Activated CD8-positive, alpha-beta memory T cell treated with anti-CD3 and anti-CD28 coated beads, Interleukin-2, amount 50 U/mL, for 1 hour (primary cell): ENCODE data around the gene DYNC1I1.

Source experiments
- DNase-seq: peaks from one replicate; pipeline ENCODE4 v3.0.0-alpha.2; 2020; ENCODE audit errors: extremely low read depth

DYNC1I1 gene

DNA sequence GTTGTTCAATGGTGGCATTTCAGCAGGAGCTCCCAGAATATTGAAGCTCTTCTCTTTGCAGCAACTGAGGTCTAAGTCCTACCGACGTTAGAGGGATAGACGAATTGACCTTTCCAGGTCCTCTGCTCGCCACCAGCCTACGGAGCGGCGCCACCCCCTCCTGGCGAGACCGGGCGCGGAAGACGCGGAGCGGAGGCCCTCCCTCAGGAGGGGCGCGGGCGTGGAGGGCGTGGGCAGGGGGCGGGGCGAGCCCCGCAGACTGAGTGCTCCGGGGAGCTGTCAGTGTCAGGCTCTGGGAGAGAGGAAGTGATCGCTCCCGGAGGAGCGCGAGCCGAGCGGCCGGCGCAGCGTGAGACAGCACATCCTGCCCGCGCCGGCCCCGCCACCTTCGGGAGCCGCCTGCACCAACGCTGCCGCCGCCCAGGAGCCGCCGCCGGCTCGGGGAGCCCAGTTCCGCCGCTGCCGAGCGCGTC, at the start of gene DYNC1I1:
Gene DYNC1I1 (plus strand): TSS at position 257 of the 473 bp plus-strand sequence. CDS start 32,176 bp downstream, outside the sequence.
- no peak for DNase-seq

DNA sequence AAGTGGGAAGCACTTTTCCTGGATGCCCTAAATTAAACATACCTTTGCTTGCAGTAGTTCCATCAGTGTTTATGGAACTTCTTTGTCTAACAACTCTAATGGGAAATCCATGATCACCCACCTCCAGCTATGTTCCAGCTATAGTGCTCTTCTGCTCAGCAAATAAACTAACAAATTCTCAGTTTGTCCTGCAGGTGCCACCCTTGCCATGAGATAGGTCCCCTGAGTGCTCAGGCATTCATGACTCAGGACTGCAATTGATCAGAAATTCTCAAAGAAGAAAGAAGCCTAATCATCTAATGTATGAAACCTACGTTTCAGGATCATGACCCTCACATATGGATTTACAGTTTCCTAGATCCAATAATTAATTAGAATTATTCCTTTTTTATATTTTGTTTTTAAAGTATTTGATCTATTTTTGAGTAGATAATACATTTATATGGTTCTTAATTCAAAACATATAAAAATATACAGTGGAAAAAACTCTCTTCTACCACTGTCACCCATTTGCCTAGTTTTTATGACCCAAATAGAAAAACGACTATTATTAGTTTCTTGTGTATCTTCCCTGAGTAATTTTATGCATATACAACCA, 48.7 kb upstream of the DYNC1I1 start:
- no peak for DNase-seq

DNA sequence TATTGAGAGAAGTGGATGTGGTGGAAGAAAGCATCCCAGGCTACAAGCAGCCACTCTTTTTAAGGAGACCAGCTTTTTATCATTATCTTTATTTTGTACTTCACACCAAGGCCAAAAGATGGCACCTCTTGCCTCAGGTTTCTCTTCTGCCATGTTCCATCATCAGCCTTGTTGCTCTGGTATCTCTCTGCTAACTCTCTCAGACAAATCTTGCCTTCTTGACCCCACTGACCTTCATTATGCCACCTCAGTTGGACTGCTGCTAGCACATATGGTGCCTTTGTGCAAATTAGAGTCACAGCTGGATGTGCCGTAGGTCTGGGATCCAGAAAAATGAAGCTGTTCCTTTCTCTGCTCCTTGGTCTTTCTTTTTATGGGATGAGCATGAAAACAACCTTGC, 47.1 kb upstream of the DYNC1I1 start:
- no peak for DNase-seq

DNA sequence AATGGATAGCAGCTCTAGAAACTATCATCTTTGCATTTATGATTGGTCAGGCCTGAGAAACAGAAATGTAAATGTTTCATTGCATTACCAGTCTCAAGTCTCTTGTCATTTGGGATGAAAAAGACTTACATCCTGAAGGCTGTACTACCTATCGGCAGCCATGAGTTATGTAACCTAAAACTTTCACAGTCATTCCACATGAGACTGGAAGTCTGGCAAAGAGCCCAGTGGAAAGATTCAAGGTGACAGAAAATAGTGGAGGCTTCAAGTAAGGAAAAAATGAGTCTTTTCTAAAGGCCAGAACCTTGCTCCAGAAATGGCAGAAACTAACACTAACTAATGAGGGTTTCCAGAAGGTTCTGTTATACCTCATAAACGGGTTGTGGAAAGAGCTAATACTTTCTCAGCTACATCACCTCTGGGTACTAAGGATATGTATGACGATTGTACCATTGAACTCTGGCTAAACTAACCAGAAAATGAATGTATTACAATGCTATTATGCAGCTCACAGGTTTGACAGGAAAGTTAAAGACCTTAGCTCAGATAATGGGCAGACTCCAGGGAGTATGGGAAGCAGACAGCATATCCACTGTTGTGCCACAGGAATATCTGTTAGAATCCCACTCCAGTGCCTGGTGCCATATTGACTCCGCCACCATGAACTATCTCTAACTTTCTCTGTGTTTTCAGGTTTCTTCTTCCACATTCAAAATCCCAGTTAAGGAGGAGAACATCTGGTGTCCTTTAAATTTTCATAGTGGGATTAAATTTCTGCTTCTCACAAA, 41.7 kb upstream of the DYNC1I1 start:
- no peak for DNase-seq

DNA sequence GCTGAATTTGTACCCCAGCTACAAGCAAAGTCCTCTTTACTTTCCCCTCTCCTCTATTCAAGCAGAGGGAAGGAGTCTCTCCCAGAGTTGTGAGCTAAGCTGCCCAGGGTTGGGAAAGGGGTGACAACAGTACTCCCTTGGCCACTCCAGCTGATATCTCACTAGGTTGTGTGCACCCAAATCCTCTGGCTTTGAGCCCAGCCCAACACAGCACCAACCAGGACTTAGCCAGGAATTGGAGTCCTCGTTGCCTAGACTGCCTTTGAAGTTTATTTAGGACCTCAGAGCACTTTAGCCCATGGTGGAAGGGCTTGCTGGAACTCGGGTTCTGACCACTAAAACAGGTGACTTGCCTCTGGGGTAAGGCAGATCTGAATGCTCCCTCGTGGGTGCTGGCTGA, 35.7 kb upstream of the DYNC1I1 start:
- DNase-seq = no peak

DNA sequence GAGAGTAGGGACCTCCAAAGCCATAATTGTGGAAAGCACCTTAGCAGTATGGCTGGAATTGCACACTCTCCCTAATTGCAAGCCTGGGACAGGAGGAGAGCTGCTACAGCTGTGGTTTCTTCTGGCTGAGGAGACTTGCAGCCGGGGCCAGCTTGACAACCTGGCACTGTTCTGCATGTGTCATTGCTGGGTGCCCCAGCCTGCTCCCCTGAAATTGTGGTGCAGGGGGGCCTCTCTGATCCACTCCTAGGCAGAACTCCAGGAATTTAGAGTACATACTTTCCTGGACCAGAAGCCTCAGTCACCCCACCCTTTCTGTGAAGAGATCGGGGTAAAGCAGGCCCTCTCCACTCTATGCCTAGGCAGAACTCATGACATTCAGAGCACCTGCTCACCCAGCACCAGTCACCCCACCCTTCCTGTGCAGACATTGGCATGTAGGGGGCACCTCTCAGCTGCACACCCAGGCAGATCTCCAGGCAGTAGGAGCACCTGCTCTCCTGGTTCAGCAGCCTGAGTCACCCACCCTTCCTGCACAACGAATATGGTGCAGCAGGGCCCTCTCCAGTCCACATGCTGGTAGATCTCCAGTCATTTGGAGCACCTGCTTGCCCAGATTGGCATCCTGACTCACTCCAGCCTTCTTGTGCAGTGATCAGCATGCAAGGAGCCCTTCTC, 34.4 kb upstream of the DYNC1I1 start:
- DNase-seq = no peak

DNA sequence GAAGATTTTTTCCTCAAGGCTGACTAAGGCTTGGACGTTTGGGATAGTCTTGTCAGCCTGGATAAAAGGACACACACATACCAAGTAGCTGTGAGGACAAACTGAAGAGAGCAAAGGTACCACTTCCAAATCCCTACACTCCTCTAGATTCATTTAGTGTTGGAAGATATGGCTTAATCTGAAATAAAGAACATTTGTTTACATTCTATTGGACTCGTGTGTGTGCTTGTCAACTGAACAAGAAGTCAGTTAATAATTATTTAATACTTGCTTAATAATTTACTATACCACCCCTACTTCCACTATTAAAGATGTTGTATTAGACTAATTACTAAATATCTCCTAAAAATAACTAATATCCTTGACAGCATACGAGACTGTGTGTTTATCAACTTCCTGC, 23.3 kb upstream of the DYNC1I1 start:
- DNase-seq = no peak

DNA sequence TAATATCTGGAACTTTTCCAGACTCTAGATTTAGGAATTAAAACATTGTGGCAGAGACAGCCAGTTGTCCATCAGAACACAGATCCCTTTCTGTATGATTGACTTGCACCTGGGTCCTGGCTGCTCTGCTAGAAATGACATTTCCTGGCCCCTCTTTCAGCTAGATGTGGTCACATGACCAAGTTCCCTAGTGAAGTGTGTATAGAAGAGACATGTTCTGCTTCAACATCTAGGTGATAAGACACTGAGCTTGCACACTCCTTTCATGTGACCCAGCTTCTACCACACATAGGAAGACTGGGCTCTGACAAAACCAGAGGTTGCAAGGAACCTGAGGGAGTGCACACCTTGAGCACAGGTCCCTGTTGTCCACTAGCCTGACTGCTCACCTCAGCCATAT, 22.8 kb upstream of the DYNC1I1 start:
- no peak for DNase-seq

DNA sequence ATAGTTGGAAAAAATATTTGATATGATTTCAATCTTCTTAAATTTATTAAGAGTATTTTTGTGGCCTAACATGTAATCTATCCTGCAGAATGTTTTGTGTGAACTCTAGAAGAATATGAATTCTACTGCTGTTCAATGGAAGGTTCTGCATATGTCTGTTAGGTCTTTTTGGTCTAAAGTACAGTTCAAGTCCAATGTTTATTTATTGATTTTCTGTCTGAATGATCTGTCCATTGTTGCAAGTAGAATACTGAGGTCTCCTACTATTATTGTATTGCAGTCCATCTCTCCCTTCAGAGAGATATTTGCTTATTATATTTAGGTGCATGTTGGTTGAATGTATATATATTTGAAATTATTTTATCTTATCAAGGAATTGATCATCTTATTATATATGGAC, 18.9 kb upstream of the DYNC1I1 start:
- no peak for DNase-seq

DNA sequence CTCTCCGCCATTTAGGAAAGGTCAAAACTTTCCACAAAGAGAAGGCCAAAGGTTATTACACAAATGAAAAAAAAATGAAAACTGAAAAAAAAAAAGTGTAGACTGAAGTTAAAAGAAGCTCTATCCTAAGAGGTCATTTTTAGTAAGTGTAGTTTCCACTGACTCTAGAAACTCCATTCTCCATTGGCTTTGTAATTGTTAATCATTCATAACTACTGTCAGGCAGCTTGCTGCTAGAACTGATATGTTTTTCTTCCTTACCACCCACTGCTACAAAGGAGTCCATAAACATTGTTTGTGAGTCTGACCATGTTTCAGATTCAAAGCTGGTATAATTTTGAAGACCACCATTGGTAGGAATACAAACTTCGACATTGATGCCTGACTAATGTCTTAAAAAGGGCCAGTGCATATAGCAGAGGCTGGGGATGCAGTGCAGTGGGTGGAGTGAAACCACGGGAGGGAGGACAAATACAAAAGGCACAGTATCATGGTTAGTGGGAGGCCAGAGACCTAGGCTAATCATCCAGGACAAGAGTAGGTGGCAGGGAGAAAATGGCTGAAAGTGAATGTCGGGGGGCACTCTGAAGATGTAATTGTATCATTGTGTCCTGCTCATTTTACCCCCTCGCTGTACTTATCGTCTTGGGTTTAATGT, 16.9 kb upstream of the DYNC1I1 start:
- no peak for DNase-seq

DNA sequence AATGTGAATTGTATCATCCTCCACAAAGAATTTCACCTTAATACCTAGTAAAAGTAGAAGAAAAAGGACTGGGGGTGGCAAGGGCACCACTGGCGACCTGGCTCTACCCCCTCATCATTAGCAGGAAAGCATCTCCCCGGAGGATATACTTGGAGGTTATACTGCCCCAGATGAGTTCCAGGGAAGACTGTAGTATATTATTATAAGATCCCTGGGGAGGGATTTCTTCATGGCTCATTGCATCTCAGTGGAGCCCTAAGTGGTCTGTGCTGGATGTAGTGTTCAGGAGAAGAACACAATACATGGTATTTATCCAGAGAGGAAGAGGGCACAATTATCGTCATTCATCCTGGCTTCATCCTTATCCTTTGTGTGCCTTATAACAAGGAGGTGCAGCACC, 14.2 kb upstream of the DYNC1I1 start:
- no peak for DNase-seq

DNA sequence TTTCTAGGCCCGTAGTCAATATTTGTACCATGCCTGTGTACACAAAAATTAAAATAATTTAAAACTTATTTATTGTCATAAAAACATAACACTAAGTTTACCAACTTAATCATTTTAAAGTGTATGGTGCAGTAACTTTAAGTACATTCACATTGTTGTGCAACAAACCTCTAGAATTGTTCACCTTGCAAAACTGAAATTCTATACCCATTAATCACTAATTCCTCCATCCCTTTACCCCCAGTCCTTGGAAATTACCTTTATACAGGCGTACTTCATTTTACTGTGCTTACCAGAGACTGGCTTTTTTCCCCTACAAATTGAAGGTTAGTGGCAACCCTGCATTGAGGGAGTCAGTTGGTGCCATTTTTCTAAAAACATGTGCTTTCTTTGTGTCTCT, 6.3 kb upstream of the DYNC1I1 start:
- no peak for DNase-seq

DNA sequence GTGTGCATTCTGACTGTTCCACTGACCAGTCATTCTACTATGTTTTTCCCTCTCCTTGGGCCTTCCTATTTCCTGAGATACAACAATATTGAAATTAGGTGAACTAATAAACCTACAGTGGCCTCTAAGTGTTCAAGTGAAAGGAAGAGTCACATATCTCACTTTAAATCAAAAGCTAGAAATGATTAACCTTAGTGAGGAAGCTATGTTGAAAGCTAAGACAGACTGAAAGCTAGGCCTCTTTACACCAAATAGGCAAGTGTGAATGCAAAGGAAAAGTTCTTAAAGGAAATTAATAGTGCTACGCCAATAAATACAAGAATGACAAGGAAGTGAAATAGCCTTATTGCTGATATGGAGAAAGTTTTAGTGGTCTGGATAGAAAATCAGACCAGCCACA, 5.7 kb upstream of the DYNC1I1 start:
- no peak for DNase-seq

DNA sequence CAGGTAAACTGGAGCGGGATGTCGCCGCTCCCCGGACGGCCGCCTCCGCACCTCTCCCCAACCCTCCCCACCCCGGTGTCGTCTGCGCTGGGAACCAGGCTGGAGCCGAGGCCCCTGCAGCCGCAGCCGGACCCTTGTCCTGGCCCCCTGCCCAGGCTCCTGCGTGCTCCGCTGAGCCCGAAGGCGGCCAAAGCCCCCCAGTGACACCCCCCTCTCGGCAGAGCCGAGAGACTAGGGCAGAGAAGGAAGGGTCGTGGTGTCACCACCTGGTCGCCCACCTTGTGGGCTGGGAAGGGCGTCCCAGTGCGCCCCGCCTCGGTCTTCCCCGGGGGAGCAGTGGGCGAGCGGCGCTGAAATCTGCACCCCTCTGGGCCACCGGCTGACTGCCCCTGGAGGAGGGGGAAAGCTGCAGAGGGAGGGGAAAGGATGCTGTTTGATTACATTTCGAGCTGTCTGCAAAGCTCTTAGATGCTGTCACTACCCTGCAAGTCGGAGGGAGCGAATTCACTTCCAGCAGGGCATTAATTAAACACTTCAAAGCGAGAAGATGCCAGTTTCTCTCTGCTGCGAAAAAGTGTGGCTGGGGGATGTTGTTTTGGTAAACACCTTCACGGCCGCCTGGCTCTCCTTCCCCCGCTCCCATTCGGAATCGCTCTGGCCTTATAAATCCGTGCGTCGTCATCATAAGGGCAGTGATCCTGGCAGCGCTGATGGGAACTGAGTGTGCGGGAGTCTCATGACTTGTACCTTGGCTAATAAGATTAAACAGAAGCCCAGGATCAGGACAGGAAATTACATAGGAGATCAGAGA, 622 bp downstream of the DYNC1I1 start:
- DNase-seq = no peak

DNA sequence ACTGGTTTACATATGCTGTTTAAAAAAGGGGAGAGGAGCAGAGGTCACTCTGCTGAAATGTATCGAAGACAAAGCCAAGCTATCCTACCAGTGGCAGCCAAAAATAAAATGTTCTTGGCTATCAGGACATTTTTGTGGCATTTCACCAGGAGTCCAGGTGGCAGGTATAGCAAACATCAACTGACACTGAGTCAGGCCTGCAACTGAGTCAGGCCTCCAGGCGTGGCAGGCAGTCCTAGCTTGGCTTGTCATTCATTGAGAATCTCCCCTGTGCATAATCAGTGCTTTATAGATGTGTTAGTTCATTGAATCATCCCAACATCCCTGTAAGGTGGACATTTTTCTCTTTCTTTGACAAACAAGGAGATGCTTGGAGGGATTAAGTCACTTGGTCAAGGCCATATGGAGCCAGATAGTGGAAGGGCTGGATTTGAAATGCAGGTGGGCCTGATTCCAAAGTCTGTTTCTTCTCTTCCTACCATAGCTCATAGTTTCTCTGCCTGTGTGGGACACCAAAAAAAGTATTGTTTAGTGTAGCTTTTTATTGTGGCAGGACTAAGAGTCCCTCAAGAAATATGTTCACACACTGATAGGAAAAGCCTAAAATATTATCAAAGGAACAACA, 4.3 kb downstream of the DYNC1I1 start:
- no peak for DNase-seq

DNA sequence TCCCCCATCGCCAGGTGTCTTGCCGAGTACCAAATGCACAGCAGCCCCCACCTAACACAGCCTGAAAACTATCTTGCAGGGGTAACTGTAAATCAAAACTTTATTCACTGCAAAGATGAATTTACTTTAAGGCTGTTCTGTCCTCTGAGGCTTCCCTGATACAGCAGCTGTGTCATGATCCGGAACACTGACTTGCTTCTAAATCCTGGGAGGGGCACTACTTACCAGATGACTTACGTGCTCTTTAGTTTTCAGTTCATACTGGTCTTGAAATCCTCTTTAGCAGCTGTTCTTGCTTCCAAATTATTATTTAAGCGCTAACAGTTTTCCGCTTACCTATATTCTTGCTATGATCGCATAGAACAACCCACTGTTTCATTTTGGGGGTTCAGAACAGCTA, 4.9 kb downstream of the DYNC1I1 start:
- DNase-seq = no peak

DNA sequence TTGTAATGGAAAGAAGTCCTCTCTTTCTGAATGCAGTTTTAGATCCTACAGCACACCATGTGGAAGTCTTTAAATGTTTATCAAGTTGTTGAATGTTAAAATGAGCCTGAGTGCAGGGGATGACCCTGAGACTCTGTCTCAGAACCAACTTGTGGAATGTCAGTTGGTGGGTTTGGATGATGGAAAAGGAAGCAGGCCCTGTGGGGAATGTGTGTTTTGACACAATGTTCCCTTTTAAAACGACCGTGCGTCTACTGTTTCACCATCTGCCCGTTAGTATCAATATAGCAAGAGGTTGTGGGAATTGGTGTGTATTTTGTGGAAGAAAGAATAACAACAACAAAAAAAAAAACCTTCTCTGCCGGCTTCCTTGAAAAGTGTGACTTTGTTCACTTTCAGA, 8.3 kb downstream of the DYNC1I1 start:
- DNase-seq = no peak

DNA sequence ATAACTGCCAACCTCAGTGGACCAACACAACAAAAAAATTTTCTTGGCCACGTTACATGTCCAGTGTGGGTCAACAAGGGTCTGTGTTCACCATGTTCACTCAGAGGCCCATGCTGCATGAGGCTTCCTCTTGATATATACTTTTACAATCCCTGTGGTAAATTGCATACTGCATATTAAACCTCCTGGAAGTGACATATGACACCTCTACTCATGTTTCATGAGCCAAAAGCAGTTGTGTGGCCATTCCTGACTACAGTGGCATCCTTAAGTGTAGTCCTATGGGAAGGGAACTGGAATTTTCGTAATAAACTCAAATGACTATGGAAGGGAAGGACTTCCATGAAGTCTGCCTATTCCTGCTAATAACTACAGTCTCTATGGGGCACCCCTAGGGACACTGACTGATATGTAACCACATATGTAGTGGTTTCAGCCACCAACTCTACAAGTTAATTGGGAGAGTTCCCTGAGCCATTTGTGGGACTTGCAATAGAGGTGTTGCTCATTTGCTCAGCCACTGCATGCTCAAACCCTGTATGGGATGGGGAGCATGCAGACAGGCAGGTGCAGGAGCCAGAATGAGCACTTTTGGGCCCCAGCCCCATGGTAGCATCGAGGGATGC, 9.7 kb downstream of the DYNC1I1 start:
- DNase-seq = no peak

DNA sequence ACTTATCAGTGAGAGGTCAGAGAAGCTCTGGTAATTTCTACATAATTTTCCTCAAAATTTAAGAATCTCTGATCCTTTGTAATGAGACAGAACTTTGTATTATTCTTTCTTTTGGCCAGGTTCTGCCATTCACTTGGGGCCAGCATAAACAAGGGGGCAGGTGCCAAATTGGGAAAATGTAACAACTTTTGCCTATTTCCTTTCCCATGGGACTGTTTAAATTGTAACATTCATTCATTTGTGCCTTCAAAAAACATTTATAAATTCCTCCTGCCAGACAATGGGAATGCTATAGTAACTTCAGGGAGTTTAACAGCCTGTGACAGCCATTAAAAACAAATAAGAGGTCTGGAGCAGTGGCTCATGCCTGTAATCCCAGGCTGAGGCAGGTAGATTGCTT, 12.4 kb downstream of the DYNC1I1 start:
- DNase-seq = no peak

DNA sequence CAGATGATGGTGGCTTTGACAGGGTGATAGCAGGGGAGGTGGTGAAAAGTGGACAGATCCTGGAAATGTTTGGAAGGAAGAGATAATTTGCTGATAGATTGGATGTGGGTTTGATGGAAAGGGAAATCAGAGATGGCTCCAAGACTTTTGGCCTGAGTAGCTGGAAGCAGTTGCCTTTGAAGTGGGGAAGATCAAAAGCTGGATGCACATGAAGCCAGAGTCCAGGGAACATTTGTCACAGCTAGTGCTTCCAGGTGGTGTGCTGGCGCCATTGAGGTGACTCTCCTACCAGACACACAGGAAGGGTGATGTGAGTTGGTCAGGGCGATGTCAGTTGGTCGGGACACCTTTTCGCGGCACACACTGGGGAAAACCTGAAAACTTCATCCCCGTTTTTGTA, 15.9 kb downstream of the DYNC1I1 start:
- no peak for DNase-seq

DNA sequence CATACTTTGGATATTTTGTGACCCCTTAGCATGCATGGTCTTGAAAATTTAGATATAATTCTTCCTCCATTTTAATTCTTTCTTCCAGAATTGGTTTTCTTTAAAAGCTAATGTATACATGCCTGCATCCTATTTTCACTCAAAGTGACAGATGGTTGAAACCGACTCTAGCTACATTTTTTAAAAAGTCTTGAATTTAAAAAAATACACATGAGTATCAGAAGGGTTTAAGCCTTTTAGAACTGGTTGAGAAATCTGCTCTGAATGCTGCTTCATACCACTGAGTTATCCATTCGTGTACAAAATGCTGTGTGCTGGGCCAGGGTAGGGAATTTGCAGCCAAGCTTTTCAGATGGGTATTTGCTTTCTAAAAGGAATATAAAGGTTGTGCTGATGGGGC, 16.5 kb downstream of the DYNC1I1 start:
- no peak for DNase-seq
